H9 (cell line): ENCODE data around the gene PPARG. TPM values are rescaled to one million over a fixed set of nuclear protein-coding genes. Genes with fewer than 3 reads are reported as not detected.
"Not testable (repeated sequence)": the region's sequence is repeated elsewhere in the genome, so short reads cannot be mapped to it uniquely, and the experiment has no call there.

ENCODE experiments used
- DNase-seq: peaks from one replicate; pipeline ENCODE4 v3.0.0-alpha.2; 2017
- H2AFZ ChIP-seq: one replicate; pipeline ENCODE4 v1.6.1; 2013; ENCODE audit warnings: mild to moderate bottlenecking, low read length, control low read depth, moderate library complexity
- H2AK5ac ChIP-seq: 2 replicates; pipeline ENCODE4 v1.6.1; 2013; ENCODE audit warnings: low read length, control low read depth, mixed read lengths; ENCODE audit not compliant: insufficient read length
- H2BK120ac ChIP-seq: one replicate; pipeline ENCODE4 v1.6.1; 2013; ENCODE audit warnings: low read depth, mild to moderate bottlenecking, low read length, control low read depth, inconsistent platforms; ENCODE audit not compliant: poor library complexity, severe bottlenecking
- H2BK12ac ChIP-seq: 2 replicates; pipeline ENCODE4 v1.6.1; 2013; ENCODE audit warnings: low read length, control low read depth, mixed read lengths, low read depth; ENCODE audit not compliant: insufficient read length
- H2BK15ac ChIP-seq: 2 replicates; pipeline ENCODE4 v1.6.1; 2013; ENCODE audit warnings: low read depth, low read length, control low read depth
- H2BK20ac ChIP-seq: one replicate; pipeline ENCODE4 v1.6.1; 2013; ENCODE audit warnings: low read depth, mild to moderate bottlenecking, low read length, control low read depth, inconsistent platforms; ENCODE audit not compliant: poor library complexity, severe bottlenecking
- H2BK5ac ChIP-seq: 2 replicates; pipeline ENCODE4 v1.6.1; 2013; ENCODE audit warnings: low read length, control low read depth, mixed read lengths; ENCODE audit not compliant: insufficient read length
- H3K14ac ChIP-seq: 2 replicates; pipeline ENCODE4 v1.6.1; 2013; ENCODE audit warnings: low read length, control low read depth; ENCODE audit not compliant: insufficient read depth
- H3K18ac ChIP-seq: 2 replicates; pipeline ENCODE4 v1.6.1; 2013; ENCODE audit warnings: low read depth, mild to moderate bottlenecking, mixed read lengths, low read length, control low read depth; ENCODE audit not compliant: insufficient read length
- H3K23ac ChIP-seq: 2 replicates; pipeline ENCODE4 v1.6.1; 2013; ENCODE audit warnings: low read length, control low read depth, mixed read lengths, low read depth; ENCODE audit not compliant: insufficient read length
- H3K23me2 ChIP-seq: 2 replicates; pipeline ENCODE4 v1.6.1; 2013; ENCODE audit warnings: low read depth, mild to moderate bottlenecking, mixed read lengths, low read length, control low read depth; ENCODE audit not compliant: insufficient read length, poor library complexity, severe bottlenecking
- H3K27ac ChIP-seq: 2 replicates; pipeline ENCODE4 v1.5.1; 2013; ENCODE audit warnings: low read length, control low read depth, mixed read lengths, low read depth; ENCODE audit not compliant: insufficient read length
- H3K27me3 ChIP-seq: 2 replicates; pipeline ENCODE4 v1.6.1; 2013; ENCODE audit warnings: low read length, control low read depth, inconsistent platforms; ENCODE audit not compliant: insufficient read depth
- H3K4ac ChIP-seq: 2 replicates; pipeline ENCODE4 v1.6.1; 2013; ENCODE audit warnings: low read depth, mild to moderate bottlenecking, control low read depth, inconsistent platforms, low read length, moderate library complexity
- H3K4me1 ChIP-seq: 2 replicates; pipeline ENCODE4 v1.6.1; 2013; ENCODE audit warnings: low read length, control low read depth, inconsistent platforms; ENCODE audit not compliant: insufficient read depth
- H3K4me2 ChIP-seq: 2 replicates; pipeline ENCODE4 v1.6.1; 2013; ENCODE audit warnings: low read length, control low read depth, mixed read lengths; ENCODE audit not compliant: insufficient read length, insufficient read depth
- H3K56ac ChIP-seq: 2 replicates; pipeline ENCODE4 v1.6.1; 2013; ENCODE audit warnings: low read depth, mild to moderate bottlenecking, mixed read lengths, low read length, control low read depth; ENCODE audit not compliant: insufficient read length
- H3K79me1 ChIP-seq: 2 replicates; pipeline ENCODE4 v1.6.1; 2013; ENCODE audit warnings: low read depth, mild to moderate bottlenecking, moderate library complexity, low read length, control low read depth, inconsistent platforms; ENCODE audit not compliant: insufficient read depth, poor library complexity, severe bottlenecking
- H3K79me2 ChIP-seq: 2 replicates; pipeline ENCODE4 v1.6.1; 2013; ENCODE audit warnings: low read length, control low read depth, inconsistent platforms; ENCODE audit not compliant: insufficient read depth
- H3K9ac ChIP-seq: 2 replicates; pipeline ENCODE4 v1.6.1; 2013; ENCODE audit warnings: low read length, control low read depth, mixed read lengths; ENCODE audit not compliant: insufficient read length; ENCODE audit errors: extremely low read depth
- H3K9me3 ChIP-seq: one replicate; pipeline ENCODE4 v1.6.1; 2013; ENCODE audit warnings: low read depth, low read length, inconsistent platforms; ENCODE audit not compliant: control insufficient read depth
- H3T11ph ChIP-seq: one replicate; pipeline ENCODE4 v1.6.1; 2013; ENCODE audit warnings: mild to moderate bottlenecking, low read length, control low read depth, inconsistent platforms
- H4K20me1 ChIP-seq: one replicate; pipeline ENCODE4 v1.6.1; 2013; ENCODE audit not compliant: control insufficient read depth, insufficient read length, insufficient read depth
- H4K5ac ChIP-seq: 2 replicates; pipeline ENCODE4 v1.6.1; 2013; ENCODE audit warnings: low read depth, mild to moderate bottlenecking, mixed read lengths, low read length, control low read depth; ENCODE audit not compliant: insufficient read length
- H4K8ac ChIP-seq: replicated peaks from 2 replicates; pipeline ENCODE4 v1.6.1; 2013; ENCODE audit warnings: low read length, control low read depth, mixed read lengths, low read depth; ENCODE audit not compliant: insufficient read length
- H4K91ac ChIP-seq: 2 replicates; pipeline ENCODE4 v1.6.1; 2013; ENCODE audit warnings: low read depth, mild to moderate bottlenecking, moderate library complexity, mixed read lengths, low read length, control low read depth; ENCODE audit not compliant: insufficient read length
- H3K27ac Mint-ChIP-seq, 3 experiments: 2 replicates in 2 of 3; 3 replicates in 1 of 3; pipeline ENCODE4 v1.8.0; 2020 to 2021; ENCODE audit warnings: mixed read lengths in 3 of 3, mild to moderate bottlenecking in 1 of 3, moderate library complexity in 1 of 3
- H3K27me3 Mint-ChIP-seq: 2 replicates; pipeline ENCODE4 v1.8.0; 2021; ENCODE audit warnings: low read depth, mild to moderate bottlenecking, moderate library complexity, mixed read lengths
- H3K36me3 Mint-ChIP-seq, 3 experiments: 2 replicates in 2 of 3; 3 replicates in 1 of 3; pipeline ENCODE4 v1.8.0; 2020 to 2021; ENCODE audit warnings: low read depth in 3 of 3, mixed read lengths in 3 of 3; ENCODE audit not compliant: insufficient read depth in 1 of 3
- H3K4me1 Mint-ChIP-seq, 2 experiments: 2 replicates each; pipeline ENCODE4 v1.8.0; 2020; ENCODE audit warnings: mixed read lengths in 2 of 2
- H3K4me3 Mint-ChIP-seq, 2 experiments: 2 replicates in 1 of 2; 3 replicates in 1 of 2; pipeline ENCODE4 v1.8.0; 2020 to 2021; ENCODE audit warnings: mild to moderate bottlenecking in 2 of 2, mixed read lengths in 2 of 2, moderate library complexity in 1 of 2
- H3K9me3 Mint-ChIP-seq, 2 experiments: 2 replicates in 1 of 2; 3 replicates in 1 of 2; pipeline ENCODE4 v1.8.0; 2020; ENCODE audit warnings: mild to moderate bottlenecking in 2 of 2, mixed read lengths in 2 of 2, moderate library complexity in 1 of 2
- WGBS: extraction: QIAGEN DNeasy Blood & Tissue Kit; methylation state at CpG from one replicate; pipeline ENCODE4 v1.1.7; 2013; ENCODE audit warnings: missing lambda C conversion rate, low lambda C conversion rate, mixed read lengths; ENCODE audit not compliant: insufficient read length; ENCODE audit errors: extremely low coverage; 5-methylcytosine and 5-hydroxymethylcytosine counted together
- total RNA-seq: library from RNA; stranded (reverse); gene quantifications from 2 replicates; pipeline ENCODE4 v1.2.1, GENCODE V29; 2021
- TF ChIP-seq, protein P1 (sequence below): fragments of 200-600 bp; sonication (generic); conservative IDR thresholded peaks from 3 replicates; pipeline ENCODE4 v1.8.0; 2021; ENCODE audit warnings: antibody characterized with exemption, mild to moderate bottlenecking

The PPARG gene
- total RNA-seq, 1 experiment from 2014 or later = 0.42 TPM

DNA sequence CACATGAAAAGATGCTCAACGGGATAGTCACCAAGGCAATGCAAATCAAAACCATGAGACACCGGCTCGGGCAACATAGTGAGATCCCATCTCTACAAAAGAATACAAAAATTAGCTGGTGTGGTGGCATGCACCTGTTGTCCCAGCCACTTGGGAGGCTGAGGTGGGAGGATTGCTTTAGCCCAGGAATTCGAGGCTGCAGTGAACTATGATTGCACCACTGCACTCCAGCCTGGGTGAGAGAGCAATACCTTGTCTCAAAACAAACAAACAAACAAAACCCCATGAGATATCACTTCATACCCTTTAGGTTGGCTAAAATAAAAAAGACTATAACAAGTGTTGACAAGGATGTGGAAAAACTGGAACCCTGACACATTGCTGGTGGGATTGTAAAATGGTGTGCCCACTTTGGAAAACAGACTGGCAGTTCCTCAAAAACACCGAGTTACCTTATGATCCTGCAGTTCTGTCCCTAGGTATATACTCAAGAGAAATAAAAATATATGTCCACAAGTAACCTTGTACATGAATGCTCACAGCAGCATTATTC, 3.8 kb upstream of the PPARG start:
- no peak overlapping the region for H3K23ac ChIP-seq

GRCh38 chr3:12285779-12286178, 3.1 kb upstream of the PPARG start:
- WGBS = no CpG with 5 or more reads among the region's 7 CpGs
- Histone ChIP-seq H3K23me2 (peaks cover 10% of the 10 kb centered on the region), H3K27me3 (peaks cover 18% of the 10 kb centered on the region)
- H3K27ac ChIP-seq, H2AFZ ChIP-seq, H3K18ac ChIP-seq, H3K23ac ChIP-seq, DNase-seq, H2BK120ac ChIP-seq, H3K4me3 Mint-ChIP-seq, H3K4me1 Mint-ChIP-seq, H3K36me3 Mint-ChIP-seq, H3K79me1 ChIP-seq, H3K9ac ChIP-seq, H3K79me2 ChIP-seq, H3K14ac ChIP-seq, H3K4me2 ChIP-seq, H2BK15ac ChIP-seq, H4K5ac ChIP-seq, H2BK20ac ChIP-seq, H4K8ac ChIP-seq, H3K4ac ChIP-seq, H3K4me1 ChIP-seq, H3K9me3 ChIP-seq, H3K27ac Mint-ChIP-seq, H4K91ac ChIP-seq, H2BK5ac ChIP-seq, H2BK12ac ChIP-seq, H4K20me1 ChIP-seq, H2AK5ac ChIP-seq, H3T11ph ChIP-seq, H3K56ac ChIP-seq, H3K9me3 Mint-ChIP-seq: not testable (repeated sequence)
- H3K27me3 Mint-ChIP-seq = peaks cover 73% of the 10 kb centered on the region

More for the DNA sequence above, 3.8 kb upstream of the PPARG start:
- peaks cover 18% of the 10 kb centered on the region for H3K27me3 ChIP-seq
- Mint-ChIP-seq H3K27me3 (peaks cover 71% of the 10 kb centered on the region), H3K4me1 (no peaks in the 10 kb centered on the region; a peak in 1 of 4 replicates), H3K36me3 (no peaks in the 10 kb centered on the region; a peak in 1 of 7 replicates), H3K27ac (no peak overlapping the region), H3K9me3 (peaks cover 0 to 3% of the 10 kb centered on the region in 2 experiments; a peak in 2 of 5 replicates), H3K4me3 (no peak overlapping the region)
- no peak overlapping the region for H2BK5ac ChIP-seq
- H3K4ac ChIP-seq = no peak overlapping the region
- H2BK120ac ChIP-seq = no peak overlapping the region
- H3K23me2 ChIP-seq = peaks cover 10% of the 10 kb centered on the region
- no peak overlapping the region for H2BK15ac ChIP-seq
- no peak overlapping the region for H2AFZ ChIP-seq
- H4K20me1 ChIP-seq = no peaks in the 10 kb centered on the region
- no peaks in the 10 kb centered on the region for H3K9me3 ChIP-seq
- no peak overlapping the region for H4K5ac ChIP-seq
- H2BK20ac ChIP-seq = no peak overlapping the region
- no peak overlapping the region for H3K4me2 ChIP-seq
- no CpG with 5 or more reads among the region's 5 CpGs for WGBS
- H3K14ac ChIP-seq = no peak overlapping the region
- H3K79me1 ChIP-seq = no peaks in the 10 kb centered on the region
- no peak overlapping the region for H3K18ac ChIP-seq
- H3K4me1 ChIP-seq = no peaks in the 10 kb centered on the region
- no peak overlapping the region for H2BK12ac ChIP-seq
- no peaks in the 10 kb centered on the region for H3K79me2 ChIP-seq
- H3K56ac ChIP-seq = no peak overlapping the region
- no peak for DNase-seq
- H4K8ac ChIP-seq = no peak overlapping the region
- no peak overlapping the region for H3K9ac ChIP-seq
- H3T11ph ChIP-seq = no peak overlapping the region
- H2AK5ac ChIP-seq = no peak overlapping the region
- TF ChIP-seq, protein P1, sequence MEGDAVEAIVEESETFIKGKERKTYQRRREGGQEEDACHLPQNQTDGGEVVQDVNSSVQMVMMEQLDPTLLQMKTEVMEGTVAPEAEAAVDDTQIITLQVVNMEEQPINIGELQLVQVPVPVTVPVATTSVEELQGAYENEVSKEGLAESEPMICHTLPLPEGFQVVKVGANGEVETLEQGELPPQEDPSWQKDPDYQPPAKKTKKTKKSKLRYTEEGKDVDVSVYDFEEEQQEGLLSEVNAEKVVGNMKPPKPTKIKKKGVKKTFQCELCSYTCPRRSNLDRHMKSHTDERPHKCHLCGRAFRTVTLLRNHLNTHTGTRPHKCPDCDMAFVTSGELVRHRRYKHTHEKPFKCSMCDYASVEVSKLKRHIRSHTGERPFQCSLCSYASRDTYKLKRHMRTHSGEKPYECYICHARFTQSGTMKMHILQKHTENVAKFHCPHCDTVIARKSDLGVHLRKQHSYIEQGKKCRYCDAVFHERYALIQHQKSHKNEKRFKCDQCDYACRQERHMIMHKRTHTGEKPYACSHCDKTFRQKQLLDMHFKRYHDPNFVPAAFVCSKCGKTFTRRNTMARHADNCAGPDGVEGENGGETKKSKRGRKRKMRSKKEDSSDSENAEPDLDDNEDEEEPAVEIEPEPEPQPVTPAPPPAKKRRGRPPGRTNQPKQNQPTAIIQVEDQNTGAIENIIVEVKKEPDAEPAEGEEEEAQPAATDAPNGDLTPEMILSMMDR = no peak
- H4K91ac ChIP-seq = no peak overlapping the region
- H3K27ac ChIP-seq = no peak overlapping the region
